Neural progenitor cell (in vitro differentiated cells): ENCODE measurements around the gene AXIN2. TPM values are rescaled to one million over a fixed set of nuclear protein-coding genes. Genes with fewer than 3 reads are reported as not detected.

Experiments
- DNase-seq: peaks from one replicate; pipeline ENCODE4 v3.0.0-alpha.2; 2016; ENCODE audit warnings: low spot score
- H2AFZ ChIP-seq: fragments of 200-600 bp; sonication (generic); replicated peaks from 2 replicates; pipeline ENCODE4 v1.6.1; 2016; ENCODE audit warnings: antibody characterized with exemption
- H3F3A ChIP-seq: fragments of 200-600 bp; sonication (generic); 2 replicates; pipeline ENCODE4 v1.6.1; 2016; ENCODE audit warnings: antibody characterized with exemption, low read depth
- H3K27ac ChIP-seq: fragments of 200-600 bp; sonication (generic); 2 replicates; pipeline ENCODE4 v1.5.1; 2016; ENCODE audit warnings: mild to moderate bottlenecking
- H3K27me3 ChIP-seq: fragments of 200-600 bp; sonication (generic); 2 replicates; pipeline ENCODE4 v1.6.1; 2016; ENCODE audit warnings: mild to moderate bottlenecking, moderate library complexity
- H3K36me3 ChIP-seq: fragments of 200-600 bp; sonication (generic); 2 replicates; pipeline ENCODE4 v1.5.1; 2016
- H3K4me1 ChIP-seq: fragments of 200-600 bp; sonication (generic); 2 replicates; pipeline ENCODE4 v1.6.1; 2016; ENCODE audit warnings: mixed run types
- H3K4me2 ChIP-seq: fragments of 200-600 bp; sonication (generic); 2 replicates; pipeline ENCODE4 v1.6.1; 2016
- H3K4me3 ChIP-seq: fragments of 200-600 bp; sonication (generic); 2 replicates; pipeline ENCODE4 v1.5.1; 2016
- H3K79me2 ChIP-seq: fragments of 200-600 bp; sonication (generic); 2 replicates; pipeline ENCODE4 v1.6.1; 2016; ENCODE audit warnings: low read depth
- H3K9ac ChIP-seq: fragments of 200-600 bp; sonication (generic); 2 replicates; pipeline ENCODE4 v1.6.1; 2016
- H3K9me3 ChIP-seq: fragments of 200-600 bp; sonication (generic); 2 replicates; pipeline ENCODE4 v1.5.1; 2016; ENCODE audit warnings: low read depth
- H4K20me1 ChIP-seq: fragments of 200-600 bp; sonication (generic); 2 replicates; pipeline ENCODE4 v1.6.1; 2016; ENCODE audit warnings: low read depth
- H3K27ac Mint-ChIP-seq: 3 replicates; pipeline ENCODE4 v1.8.0; 2021; ENCODE audit warnings: mixed read lengths
- H3K27me3 Mint-ChIP-seq: 2 replicates; pipeline ENCODE4 v1.8.0; 2022; ENCODE audit warnings: low read depth, mild to moderate bottlenecking, inconsistent platforms, moderate library complexity, mixed read lengths; ENCODE audit not compliant: insufficient read depth
- H3K36me3 Mint-ChIP-seq: 3 replicates; pipeline ENCODE4 v1.8.0; 2021; ENCODE audit warnings: mixed read lengths
- H3K4me1 Mint-ChIP-seq: 3 replicates; pipeline ENCODE4 v1.8.0; 2021; ENCODE audit warnings: mixed read lengths
- H3K4me3 Mint-ChIP-seq: 3 replicates; pipeline ENCODE4 v1.8.0; 2021; ENCODE audit warnings: mild to moderate bottlenecking, moderate library complexity, mixed read lengths
- H3K9me3 Mint-ChIP-seq: 3 replicates; pipeline ENCODE4 v1.8.0; 2020; ENCODE audit warnings: mixed read lengths
- EZH2 ChIP-seq: fragments of 200-600 bp; sonication (generic); IDR thresholded peaks from 2 replicates; pipeline ENCODE4 v1.6.1; 2017; ENCODE audit warnings: antibody characterized with exemption, mild to moderate bottlenecking, moderate library complexity
- EZH2phosphoT487 ChIP-seq: fragments of 200-600 bp; sonication (generic); IDR thresholded peaks from 2 replicates; pipeline ENCODE4 v1.6.1; 2017; ENCODE audit warnings: antibody characterized with exemption
- total RNA-seq: library from RNA; depleted of rRNA; stranded (reverse); fragments of >200 nt; gene quantifications from 2 replicates; pipeline ENCODE4 v1.2.3, GENCODE V29; 2015; ENCODE audit warnings: low replicate concordance
- TF ChIP-seq, protein P1 (sequence below): fragments of 200-600 bp; sonication (generic); IDR thresholded peaks from 2 replicates; pipeline ENCODE4 v1.5.1; 2017; ENCODE audit warnings: antibody characterized with exemption, mild to moderate bottlenecking

AXIN2 gene
- total RNA-seq, 1 donor from 2014 or later, result 22.0 TPM

DNA sequence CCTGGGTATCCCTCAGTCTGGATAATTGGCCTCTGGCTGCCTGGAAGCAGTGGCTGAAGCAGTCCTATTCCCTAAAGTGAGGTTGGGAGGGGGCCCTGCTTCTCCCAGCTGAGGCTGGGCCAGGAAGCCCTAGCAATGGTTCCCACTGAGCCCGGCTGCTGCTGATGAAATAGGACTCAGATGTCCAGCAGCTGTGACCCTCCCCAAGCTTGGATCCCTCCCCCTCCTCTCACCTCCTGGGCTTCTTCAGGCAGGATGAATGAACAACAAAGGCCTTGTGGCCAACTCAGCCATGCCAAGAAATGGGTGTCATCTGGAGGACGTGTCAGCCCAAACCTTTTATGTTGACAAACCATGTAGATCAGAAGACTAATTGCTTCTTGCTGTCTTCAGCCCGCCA, 42.0 kb downstream of the AXIN2 start:
- no peaks in the 10 kb centered on the region for H3K27me3 ChIP-seq
- H3K4me3 Mint-ChIP-seq, result no peak overlapping the region
- peaks cover 16% of the 10 kb centered on the region for H3K27me3 Mint-ChIP-seq
- peak overlapping the region; percentile 70 for H3K27ac Mint-ChIP-seq
- H3K4me1 Mint-ChIP-seq, result peaks cover 65% of the 10 kb centered on the region
- no peak overlapping the region for H3K4me2 ChIP-seq
- DNase-seq, result no peak
- H3K4me1 ChIP-seq, result peaks cover 22% of the 10 kb centered on the region
- H3K27ac ChIP-seq, result no peak overlapping the region
- H3K36me3 ChIP-seq, result no peaks in the 10 kb centered on the region
- no peaks in the 10 kb centered on the region for H3K36me3 Mint-ChIP-seq
- H3F3A ChIP-seq, result no peaks in the 10 kb centered on the region
- H3K9me3 ChIP-seq, result no peaks in the 10 kb centered on the region
- no peak overlapping the region for H3K9ac ChIP-seq
- H3K9me3 Mint-ChIP-seq, result peaks cover 2% of the 10 kb centered on the region
- no peak overlapping the region for H3K4me3 ChIP-seq
- H4K20me1 ChIP-seq, result no peaks in the 10 kb centered on the region
- no peaks in the 10 kb centered on the region for H3K79me2 ChIP-seq
- no peak overlapping the region for H2AFZ ChIP-seq
- no peak for TF ChIP-seq EZH2
- TF ChIP-seq, protein P1, sequence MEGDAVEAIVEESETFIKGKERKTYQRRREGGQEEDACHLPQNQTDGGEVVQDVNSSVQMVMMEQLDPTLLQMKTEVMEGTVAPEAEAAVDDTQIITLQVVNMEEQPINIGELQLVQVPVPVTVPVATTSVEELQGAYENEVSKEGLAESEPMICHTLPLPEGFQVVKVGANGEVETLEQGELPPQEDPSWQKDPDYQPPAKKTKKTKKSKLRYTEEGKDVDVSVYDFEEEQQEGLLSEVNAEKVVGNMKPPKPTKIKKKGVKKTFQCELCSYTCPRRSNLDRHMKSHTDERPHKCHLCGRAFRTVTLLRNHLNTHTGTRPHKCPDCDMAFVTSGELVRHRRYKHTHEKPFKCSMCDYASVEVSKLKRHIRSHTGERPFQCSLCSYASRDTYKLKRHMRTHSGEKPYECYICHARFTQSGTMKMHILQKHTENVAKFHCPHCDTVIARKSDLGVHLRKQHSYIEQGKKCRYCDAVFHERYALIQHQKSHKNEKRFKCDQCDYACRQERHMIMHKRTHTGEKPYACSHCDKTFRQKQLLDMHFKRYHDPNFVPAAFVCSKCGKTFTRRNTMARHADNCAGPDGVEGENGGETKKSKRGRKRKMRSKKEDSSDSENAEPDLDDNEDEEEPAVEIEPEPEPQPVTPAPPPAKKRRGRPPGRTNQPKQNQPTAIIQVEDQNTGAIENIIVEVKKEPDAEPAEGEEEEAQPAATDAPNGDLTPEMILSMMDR, result no peak
- TF ChIP-seq EZH2phosphoT487, result no peak

DNA sequence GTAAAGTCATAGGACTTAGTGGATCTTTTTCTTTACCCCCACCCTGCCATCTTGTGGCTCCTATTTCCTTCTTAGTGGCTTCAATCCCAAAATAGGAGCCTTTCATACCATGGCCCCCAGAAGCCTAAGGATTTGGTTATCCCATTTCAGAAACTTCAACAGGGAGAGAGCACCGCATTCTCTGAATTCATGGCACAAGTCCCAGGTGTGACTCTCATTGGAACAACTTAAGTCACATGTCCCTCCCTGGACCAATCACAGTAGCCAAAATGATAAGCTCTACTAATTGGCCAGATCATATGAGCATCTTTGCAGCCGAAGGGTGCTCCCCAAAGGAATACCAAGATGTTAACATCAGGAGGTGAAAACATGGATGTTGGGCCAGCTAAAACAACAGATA, 43.2 kb downstream of the AXIN2 start:
- H3K27me3 Mint-ChIP-seq, result peaks cover 18% of the 10 kb centered on the region
- H3K4me1 Mint-ChIP-seq, result peaks cover 59% of the 10 kb centered on the region
- no peak overlapping the region for H3K27ac Mint-ChIP-seq

DNA sequence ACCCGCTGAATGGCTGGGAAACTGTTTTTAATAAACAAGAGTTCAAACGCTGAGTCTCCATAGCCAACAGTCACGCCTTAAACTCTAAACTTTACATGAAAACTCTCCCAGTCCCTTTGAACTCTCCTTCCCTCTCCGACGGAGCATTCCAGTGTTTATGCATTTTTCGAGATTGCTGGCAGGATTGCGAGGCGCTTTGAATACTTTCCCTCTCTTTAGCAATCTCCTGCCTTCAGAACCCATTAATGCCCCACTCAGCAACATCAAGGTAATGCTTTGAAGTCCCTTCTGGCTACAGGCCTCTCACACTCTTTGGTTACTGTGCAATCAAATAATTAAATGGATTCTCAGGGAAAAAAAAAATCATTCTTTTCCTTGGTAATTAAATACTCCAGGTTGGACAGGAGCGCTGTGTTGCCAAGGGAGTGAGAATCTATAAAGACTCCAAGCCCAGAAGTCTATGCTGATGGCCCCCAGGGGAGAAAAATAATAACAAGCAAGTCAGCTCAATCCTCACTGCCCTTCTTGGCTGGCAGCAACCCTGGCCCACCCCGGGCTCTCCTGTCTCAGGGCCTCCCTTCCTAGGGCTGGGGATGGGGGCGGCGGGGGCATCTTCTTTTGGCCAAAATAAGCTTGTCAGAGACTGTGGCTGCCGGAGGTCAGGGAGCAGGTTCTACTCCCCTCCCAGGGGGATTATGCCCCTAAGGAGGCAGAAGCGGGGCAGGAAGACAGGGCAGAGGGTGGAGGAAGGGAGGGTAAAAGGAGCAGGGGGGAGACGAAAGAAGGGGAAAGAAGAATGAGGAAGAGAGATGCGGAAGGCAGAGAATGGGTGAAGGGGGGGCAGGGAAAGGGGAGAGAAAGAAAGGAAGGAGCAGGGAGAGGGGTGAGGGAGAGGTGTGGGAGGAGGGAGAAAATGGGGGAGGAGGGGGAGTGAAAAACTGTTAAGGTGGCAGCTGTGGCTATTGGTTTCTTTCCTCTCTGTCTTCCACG, 45.2 kb downstream of the AXIN2 start:
- Histone ChIP-seq H4K20me1 (no peaks in the 10 kb centered on the region), H3K27me3 (no peaks in the 10 kb centered on the region), H3K4me2 (peak overlapping the region; percentile 34), H2AFZ (peak overlapping the region; percentile 55), H3K9ac (no peak overlapping the region), H3K4me3 (no peak overlapping the region), H3K4me1 (peaks cover 17% of the 10 kb centered on the region), H3K79me2 (no peaks in the 10 kb centered on the region), H3K36me3 (no peaks in the 10 kb centered on the region), H3K27ac (no peak overlapping the region), H3F3A (no peaks in the 10 kb centered on the region), H3K9me3 (no peaks in the 10 kb centered on the region)
- Mint-ChIP-seq H3K4me3 (peak overlapping the region; percentile 41), H3K36me3 (no peaks in the 10 kb centered on the region), H3K4me1 (peaks cover 48% of the 10 kb centered on the region), H3K9me3 (peaks cover 12% of the 10 kb centered on the region), H3K27me3 (peaks cover 20% of the 10 kb centered on the region), H3K27ac (peak overlapping the region; percentile 97)
- DNase-seq, result no peak
- no peak for TF ChIP-seq EZH2phosphoT487
- TF ChIP-seq, protein P1, result no peak
- no peak for TF ChIP-seq EZH2

More for the DNA sequence above, 43.2 kb downstream of the AXIN2 start:
- Histone ChIP-seq H2AFZ (no peak overlapping the region), H3K4me2 (no peak overlapping the region), H3F3A (no peaks in the 10 kb centered on the region), H3K9ac (no peak overlapping the region), H3K27ac (no peak overlapping the region), H4K20me1 (no peaks in the 10 kb centered on the region), H3K27me3 (no peaks in the 10 kb centered on the region), H3K36me3 (no peaks in the 10 kb centered on the region), H3K4me1 (peaks cover 22% of the 10 kb centered on the region), H3K9me3 (no peaks in the 10 kb centered on the region), H3K79me2 (no peaks in the 10 kb centered on the region), H3K4me3 (no peak overlapping the region)
- TF ChIP-seq EZH2phosphoT487 (no peak), EZH2 (no peak)
- TF ChIP-seq, protein P1, result no peak
- Mint-ChIP-seq H3K36me3 (no peaks in the 10 kb centered on the region), H3K4me3 (no peak overlapping the region), H3K9me3 (peaks cover 5% of the 10 kb centered on the region)
- DNase-seq, result no peak
